Measurements from ENCODE around the gene CBARP.

DNA sequence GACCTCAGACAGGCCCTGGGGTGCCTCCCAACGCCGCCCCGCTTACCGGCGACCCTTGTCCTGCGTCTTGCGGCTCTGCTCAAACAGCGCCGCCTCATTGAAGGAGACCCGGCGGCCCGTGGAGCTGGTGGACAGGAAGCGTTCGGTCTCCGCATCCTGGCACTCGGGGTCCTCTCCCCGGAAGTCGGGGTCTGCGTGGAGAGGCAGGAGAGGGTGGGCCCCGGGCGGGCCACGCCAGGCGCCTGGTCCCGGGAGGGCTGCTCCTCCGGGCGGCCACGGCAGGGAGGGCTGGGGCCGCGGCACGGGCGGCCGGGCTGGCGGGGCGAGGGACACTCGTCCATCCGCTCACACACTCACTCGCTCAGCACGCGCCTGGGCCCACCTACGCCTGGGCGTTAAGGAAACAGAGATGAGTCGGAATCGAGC, 2.8 kb downstream of the CBARP start:
- TF ChIP-seq, protein P1, sequence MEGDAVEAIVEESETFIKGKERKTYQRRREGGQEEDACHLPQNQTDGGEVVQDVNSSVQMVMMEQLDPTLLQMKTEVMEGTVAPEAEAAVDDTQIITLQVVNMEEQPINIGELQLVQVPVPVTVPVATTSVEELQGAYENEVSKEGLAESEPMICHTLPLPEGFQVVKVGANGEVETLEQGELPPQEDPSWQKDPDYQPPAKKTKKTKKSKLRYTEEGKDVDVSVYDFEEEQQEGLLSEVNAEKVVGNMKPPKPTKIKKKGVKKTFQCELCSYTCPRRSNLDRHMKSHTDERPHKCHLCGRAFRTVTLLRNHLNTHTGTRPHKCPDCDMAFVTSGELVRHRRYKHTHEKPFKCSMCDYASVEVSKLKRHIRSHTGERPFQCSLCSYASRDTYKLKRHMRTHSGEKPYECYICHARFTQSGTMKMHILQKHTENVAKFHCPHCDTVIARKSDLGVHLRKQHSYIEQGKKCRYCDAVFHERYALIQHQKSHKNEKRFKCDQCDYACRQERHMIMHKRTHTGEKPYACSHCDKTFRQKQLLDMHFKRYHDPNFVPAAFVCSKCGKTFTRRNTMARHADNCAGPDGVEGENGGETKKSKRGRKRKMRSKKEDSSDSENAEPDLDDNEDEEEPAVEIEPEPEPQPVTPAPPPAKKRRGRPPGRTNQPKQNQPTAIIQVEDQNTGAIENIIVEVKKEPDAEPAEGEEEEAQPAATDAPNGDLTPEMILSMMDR (IDR thresholded peaks at IDR 0.05): no peak
- no peak for TF ChIP-seq POLR2A (IDR thresholded peaks at IDR 0.05)

All from ovary (tissue), 3 donors.